Measurements from ENCODE around the gene IRAK1BP1.
A peak's percentile ranks its signal among the peaks of the same experiment; 100 is the strongest.
"Not testable (repeated sequence)": the region's sequence is repeated elsewhere in the genome, so short reads cannot be mapped to it uniquely, and the experiment has no call there.

IRAK1BP1 gene, protein sequence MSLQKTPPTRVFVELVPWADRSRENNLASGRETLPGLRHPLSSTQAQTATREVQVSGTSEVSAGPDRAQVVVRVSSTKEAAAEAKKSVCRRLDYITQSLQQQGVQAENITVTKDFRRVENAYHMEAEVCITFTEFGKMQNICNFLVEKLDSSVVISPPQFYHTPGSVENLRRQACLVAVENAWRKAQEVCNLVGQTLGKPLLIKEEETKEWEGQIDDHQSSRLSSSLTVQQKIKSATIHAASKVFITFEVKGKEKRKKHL

GRCh38 chr6:78867370-78868040, at the start of gene IRAK1BP1:
Gene IRAK1BP1 (plus strand): TSS chr6:78867551. CDS start chr6:78867577, 26 bp downstream.
- peak; percentile 73 for DNase-seq

DNA sequence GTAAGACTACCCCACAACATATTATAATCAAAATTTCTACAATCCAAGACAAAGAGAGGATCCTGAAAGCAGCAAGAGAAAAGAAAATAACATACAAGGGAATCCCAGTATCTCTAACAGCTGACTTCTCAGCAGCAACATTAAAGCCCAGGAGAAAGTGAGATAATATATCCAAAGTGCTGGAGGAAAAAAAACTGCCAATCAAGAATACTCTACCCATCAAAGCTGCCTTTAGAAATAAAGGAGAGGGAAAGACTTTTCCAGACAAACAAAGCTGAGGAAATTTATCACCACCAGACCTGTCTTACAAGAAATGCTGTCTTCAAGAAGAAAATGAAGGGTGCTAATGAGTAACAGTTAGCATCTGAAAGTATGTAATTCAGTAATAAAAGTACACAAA, 43.3 kb upstream of the IRAK1BP1 start:
- no peak for DNase-seq

DNA sequence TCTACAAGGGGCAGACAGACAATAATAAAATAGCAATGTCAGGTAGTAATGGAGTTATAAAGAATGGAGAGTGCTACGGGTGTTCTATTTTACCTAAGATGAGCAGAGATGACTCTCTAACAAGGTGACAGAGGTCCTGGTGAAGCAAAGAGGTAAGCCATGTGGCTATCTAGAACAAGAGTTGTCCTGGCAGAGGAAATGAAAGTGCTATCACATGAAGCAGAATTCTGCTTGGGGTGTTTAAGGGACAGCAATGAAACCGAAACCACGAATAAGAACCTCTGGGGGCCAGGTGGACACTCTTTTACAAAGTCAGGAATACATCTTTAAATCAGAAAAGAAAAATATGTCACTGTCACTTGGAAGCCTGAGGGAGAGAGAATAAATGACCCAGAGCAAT, 37.9 kb upstream of the IRAK1BP1 start:
- DNase-seq = no peak

DNA sequence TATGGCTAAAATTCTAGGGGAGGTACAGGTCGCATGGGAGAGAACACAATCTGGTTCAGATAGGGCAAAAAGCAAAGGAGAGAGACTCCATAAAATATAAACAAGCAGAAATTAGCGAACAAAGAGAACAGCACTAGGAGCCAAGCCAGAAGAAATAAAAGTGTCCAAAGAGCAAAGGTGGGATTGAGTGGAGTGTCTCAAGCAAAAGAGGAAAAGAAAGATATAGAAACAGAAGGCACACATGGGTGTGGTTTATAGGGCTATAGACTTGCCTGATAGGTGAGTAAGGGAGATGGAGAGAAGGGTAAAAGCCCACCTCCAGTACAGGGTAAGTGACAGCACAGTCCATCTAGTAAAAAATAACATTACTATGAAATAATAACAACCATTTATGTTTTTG, 36.5 kb upstream of the IRAK1BP1 start:
- DNase-seq = no peak

DNA sequence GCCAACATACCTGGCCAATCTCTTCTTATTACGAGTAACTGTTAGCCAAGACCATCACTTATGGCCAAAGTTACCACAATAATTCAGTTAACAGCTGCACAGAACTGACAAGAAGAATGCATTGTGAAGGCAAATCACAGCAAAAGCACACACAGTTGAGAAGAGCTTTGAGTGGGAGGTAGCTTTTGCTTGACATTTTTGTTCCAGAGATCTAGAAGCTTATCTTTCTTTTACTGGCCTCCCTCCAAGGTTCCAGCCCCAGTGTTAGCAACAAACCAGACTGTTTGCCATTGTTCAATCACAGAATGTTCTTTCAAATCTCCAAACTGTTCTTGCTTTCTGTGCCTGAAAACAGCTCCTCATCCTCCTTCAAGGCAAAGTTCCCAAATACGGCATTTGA, 35.9 kb upstream of the IRAK1BP1 start:
- no peak for DNase-seq

- no peak for DNase-seq
Observed at GRCh38 chr6:78832091-78832808, 35.1 kb upstream of the IRAK1BP1 start.

DNA sequence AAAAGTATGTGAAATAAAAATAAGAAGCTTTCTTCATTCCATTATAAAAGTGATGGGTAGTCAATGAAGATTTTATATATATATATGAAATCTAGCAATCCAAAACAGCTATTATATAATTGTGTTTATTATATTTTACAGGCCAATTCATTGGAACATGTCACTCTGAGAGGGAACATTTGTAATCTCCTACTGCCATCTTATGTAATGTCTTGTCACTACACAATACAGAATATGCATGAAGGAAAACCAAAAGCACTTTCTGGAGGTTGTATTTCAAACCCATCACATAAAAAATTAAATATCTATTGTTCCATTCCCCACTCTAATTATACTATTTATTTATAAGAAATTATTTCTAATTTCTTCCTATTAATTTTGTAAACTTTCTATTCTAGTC, 31.5 kb upstream of the IRAK1BP1 start:
- DNase-seq = no peak

DNA sequence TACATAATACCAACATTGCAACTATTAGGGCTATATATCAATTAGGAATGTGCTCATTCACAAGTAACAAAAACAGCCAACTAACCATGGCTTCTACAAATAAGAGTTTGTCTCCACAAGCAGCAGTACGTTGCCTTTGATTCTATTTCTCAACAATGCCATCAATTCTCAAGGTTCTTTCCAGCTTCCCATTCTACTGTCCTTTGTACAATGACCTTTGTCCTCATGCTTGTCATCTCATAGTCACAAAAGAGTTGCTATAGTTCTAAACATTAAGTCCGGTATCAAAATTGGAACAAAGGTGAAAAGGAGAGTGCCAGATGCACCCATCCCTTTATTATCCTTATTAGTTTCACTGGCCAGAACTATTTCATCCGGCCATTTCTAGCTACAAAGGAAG, 30.8 kb upstream of the IRAK1BP1 start:
- DNase-seq = no peak

- DNase-seq = no peak
Observed at GRCh38 chr6:78841111-78841510, 26.2 kb upstream of the IRAK1BP1 start.

- no peak for DNase-seq
Observed at GRCh38 chr6:78842953-78843352, 24.4 kb upstream of the IRAK1BP1 start.

- no peak for DNase-seq
Observed at GRCh38 chr6:78844899-78845298, 22.5 kb upstream of the IRAK1BP1 start.

- no peak for DNase-seq
Observed at GRCh38 chr6:78845567-78845966, 21.8 kb upstream of the IRAK1BP1 start.

DNA sequence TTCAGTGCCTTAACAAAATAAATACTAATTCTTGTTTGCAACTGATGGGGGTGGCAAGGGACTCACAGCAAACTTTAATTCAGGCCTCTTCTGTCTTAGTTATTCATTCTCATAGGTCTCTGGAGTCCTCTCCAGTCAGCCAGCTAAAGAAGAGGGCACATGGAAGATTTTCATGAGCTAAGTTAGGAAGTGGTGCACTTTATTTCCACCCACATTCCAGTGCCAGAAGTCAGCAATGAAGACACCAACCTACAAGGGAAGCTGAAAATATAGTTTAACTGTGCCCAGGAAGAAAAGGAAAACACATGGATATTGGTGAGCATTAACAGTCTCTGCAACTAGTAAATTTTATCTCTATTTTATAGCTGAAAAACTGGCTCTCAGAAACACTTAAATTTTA, 16.7 kb upstream of the IRAK1BP1 start:
- no peak for DNase-seq

GRCh38 chr6:78851156-78851555, 16.2 kb upstream of the IRAK1BP1 start:
- no peak for DNase-seq

GRCh38 chr6:78854546-78854945, 12.8 kb upstream of the IRAK1BP1 start:
- DNase-seq = no peak

DNA sequence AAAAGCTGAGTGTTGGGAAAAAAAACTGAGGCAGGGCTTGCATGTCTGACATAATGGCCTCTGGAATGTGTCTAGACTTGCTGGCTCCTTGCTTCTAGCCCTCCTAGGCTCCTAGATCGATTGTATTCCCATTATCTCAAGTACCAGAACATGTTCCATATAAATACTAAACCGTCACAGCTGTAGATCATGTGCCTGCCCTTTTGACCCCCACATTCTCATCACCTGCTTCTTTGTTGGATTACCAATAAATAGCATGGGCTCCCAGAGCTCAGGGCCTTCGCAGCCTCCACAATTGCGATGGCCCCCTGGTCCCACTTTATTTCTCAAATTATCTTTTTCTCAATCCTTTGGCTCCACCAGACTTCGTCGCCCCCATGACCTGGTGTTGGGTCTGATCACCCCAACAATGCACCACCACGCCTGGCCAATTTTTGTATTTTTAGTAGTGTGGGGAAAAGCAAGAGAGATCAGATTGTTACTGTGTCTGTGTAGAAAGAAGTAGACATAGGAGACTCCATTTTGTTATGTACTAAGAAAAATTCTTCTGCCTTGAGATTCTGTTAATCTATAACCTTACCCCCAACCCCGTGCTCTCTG, 8.9 kb upstream of the IRAK1BP1 start:
- not testable (repeated sequence) for DNase-seq

DNA sequence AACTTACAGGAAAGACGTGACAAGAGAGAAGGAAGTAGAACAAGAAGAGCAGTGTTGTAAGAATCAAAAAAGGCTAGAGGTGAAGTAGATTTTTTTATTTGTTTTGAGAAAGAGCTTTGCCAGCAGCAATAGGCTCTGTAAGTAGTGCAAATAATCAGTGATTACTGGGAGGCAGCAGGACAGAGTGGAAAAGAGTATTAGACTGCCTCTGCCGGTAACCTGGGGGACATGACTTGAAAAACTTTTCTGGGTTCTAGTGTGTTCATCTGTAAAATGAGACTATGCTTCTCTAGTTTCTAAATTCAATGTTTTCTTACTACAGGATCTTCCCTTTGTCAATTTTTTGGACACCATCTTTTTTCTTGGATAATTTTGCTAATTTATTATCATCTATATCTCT, 5.8 kb upstream of the IRAK1BP1 start:
- DNase-seq = peak; percentile 22

GRCh38 chr6:78863576-78863975, 3.8 kb upstream of the IRAK1BP1 start:
- DNase-seq = no peak

GRCh38 chr6:78864957-78865356, 2.4 kb upstream of the IRAK1BP1 start:
- DNase-seq = no peak

DNA sequence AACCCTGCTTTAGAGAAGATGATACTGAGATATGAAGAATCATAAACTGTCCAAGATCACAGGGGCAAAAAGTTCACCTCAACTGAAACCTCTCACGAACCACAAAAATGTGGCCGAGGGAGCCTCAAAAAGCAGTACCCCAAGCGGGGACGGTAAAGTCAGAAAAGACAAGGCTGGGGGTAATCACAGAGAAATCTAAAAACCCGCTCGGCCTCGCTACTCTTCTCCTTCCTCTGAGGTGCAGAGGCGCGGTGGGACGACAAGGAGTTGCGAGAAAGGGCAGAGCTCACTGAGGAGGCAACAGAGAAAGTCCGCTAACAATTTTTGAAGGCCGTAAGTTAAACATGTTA, 356 bp upstream of the IRAK1BP1 start:
- no peak for DNase-seq

DNA sequence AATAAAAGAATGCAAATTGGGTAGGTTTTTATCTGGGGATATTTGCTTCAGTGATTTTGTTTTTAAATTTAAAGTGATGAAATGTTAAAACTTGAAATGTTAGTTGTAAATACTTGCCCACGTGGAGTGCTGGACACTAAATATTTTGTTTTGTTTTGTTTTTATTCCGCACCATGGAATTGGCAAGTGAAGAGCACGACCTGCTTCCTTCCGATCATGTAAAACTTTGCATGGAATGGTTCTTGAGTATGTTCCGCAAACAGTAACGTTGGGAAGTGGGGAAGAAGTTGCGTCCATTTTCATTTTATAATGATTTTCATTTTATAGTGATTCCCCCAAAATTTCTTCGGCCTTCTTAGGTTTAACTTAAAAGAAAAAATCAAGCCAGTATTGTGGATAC, 765 bp downstream of the IRAK1BP1 start:
- no peak for DNase-seq

DNA sequence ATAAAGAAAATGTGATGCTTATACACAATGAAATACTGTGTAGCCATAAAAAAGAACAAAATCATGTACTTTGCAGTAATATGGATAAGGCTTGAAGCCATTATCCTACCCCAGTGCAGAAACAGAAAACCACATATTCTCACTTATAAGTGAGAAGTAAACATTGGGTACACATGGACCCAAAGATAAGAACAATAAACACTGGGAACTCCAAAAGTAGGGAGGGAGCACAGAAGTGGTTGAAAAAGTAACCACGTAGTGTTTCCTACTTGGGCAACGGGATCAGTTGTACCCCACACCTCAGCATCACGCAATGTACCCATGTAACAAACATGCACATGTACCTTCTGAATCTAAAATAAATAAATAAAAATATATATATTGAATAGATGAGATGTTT, 8.2 kb downstream of the IRAK1BP1 start:
- no peak for DNase-seq

DNA sequence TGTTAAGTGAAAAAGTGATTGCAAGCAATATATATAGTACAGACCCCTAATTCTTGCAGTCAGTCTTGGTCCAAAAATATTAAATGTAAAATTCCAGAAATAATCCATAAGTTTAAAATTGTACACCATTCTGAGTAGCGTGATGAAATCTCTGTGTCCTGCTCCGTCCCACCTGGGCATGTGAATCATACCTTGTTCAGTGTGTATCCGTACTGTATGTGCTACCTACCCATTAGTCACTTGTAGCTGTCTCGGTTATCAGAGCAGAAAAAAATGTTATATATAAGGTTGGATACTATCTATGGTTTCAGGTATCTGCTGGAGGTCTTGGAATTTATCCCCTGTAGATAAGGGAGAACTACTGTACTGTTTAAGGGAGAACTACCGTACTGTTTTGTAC, 16.3 kb downstream of the IRAK1BP1 start:
- DNase-seq = no peak

DNA sequence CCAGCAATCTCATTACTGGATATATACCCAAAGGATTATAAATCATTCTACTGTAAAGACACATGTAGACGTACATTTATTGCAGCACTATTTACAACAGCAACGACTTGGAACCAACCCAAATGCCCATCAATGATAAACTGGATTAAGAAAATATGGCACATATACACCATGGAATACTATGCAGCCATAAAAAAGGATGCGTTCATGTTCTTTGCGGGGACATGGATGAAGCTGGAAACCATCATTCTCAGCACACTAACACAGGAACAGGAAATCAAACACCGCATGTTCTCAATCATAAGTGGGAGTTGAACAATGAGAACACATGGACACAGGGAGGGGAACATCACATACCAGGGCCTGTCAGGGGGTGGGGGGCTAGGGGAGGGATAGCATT, 22.6 kb downstream of the IRAK1BP1 start:
- DNase-seq = not testable (repeated sequence)
